SU-DHL-6 (cell line): ENCODE measurements around the gene PAQR6.
A peak's percentile ranks its signal among the peaks of the same experiment; 100 is the strongest.

Experiments used
- H2AFZ ChIP-seq: fragments of 200-600 bp; sonication (generic); 2 replicates; pipeline ENCODE4 v1.6.1; 2014; ENCODE audit warnings: low read depth, mild to moderate bottlenecking, moderate library complexity, mixed read lengths, antibody characterized with exemption, low read length; ENCODE audit not compliant: severe bottlenecking
- H3F3A ChIP-seq: fragments of 200-600 bp; shearing (Covaris generic); 2 replicates; pipeline ENCODE4 v1.6.0; 2016; ENCODE audit warnings: antibody characterized with exemption, mild to moderate bottlenecking; ENCODE audit not compliant: insufficient read depth
- H3K27ac ChIP-seq: fragments of 200-600 bp; sonication (generic); 2 replicates; pipeline ENCODE4 v1.5.1; 2016; ENCODE audit warnings: low read depth, mild to moderate bottlenecking, low read length, moderate library complexity, mixed read lengths
- H3K27me3 ChIP-seq: fragments of 200-600 bp; sonication (generic), shearing (Covaris generic); 2 replicates; pipeline ENCODE4 v1.6.0; 2014; ENCODE audit warnings: mild to moderate bottlenecking, low read length
- H3K36me3 ChIP-seq: fragments of 200-600 bp; sonication (generic); 2 replicates; pipeline ENCODE4 v1.6.1; 2014; ENCODE audit warnings: mild to moderate bottlenecking, low read length, mixed read lengths
- H3K4me2 ChIP-seq: fragments of 300-600, 200-600 bp; shearing (Covaris generic), sonication (generic); 2 replicates; pipeline ENCODE4 v1.6.0; 2014; ENCODE audit warnings: low read length, low read depth, mild to moderate bottlenecking; ENCODE audit not compliant: poor library complexity, severe bottlenecking
- H3K4me3 ChIP-seq: fragments of 200-600 bp; sonication (generic); 2 replicates; pipeline ENCODE4 v1.5.1; 2014; ENCODE audit warnings: antibody characterized with exemption, low read length, mild to moderate bottlenecking, mixed read lengths; ENCODE audit not compliant: insufficient read depth, poor library complexity, severe bottlenecking
- H3K79me2 ChIP-seq: fragments of 200-600 bp; sonication (generic); 2 replicates; pipeline ENCODE4 v1.6.1; 2014; ENCODE audit warnings: mild to moderate bottlenecking, low read length, moderate library complexity; ENCODE audit not compliant: insufficient read depth
- H3K9ac ChIP-seq: fragments of 200-600 bp; sonication (generic); 2 replicates; pipeline ENCODE4 v1.7.0; 2014; ENCODE audit warnings: mild to moderate bottlenecking, low read length
- H3K9me2 ChIP-seq: fragments of 200-600 bp; sonication (generic); replicated peaks from 2 replicates; pipeline ENCODE4 v1.6.1; 2014; ENCODE audit warnings: low read length; ENCODE audit not compliant: insufficient read depth
- H3K9me3 ChIP-seq: fragments of 200-600 bp; sonication (generic); 2 replicates; pipeline ENCODE4 v1.6.1; 2014; ENCODE audit warnings: low read length, mixed read lengths; ENCODE audit not compliant: insufficient read depth
- H4K20me1 ChIP-seq: fragments of 200-600 bp; sonication (generic); 2 replicates; pipeline ENCODE4 v1.6.1; 2014; ENCODE audit warnings: low read depth, mild to moderate bottlenecking, antibody characterized with exemption, low read length, moderate library complexity, mixed read lengths
- CTCF ChIP-seq: fragments of 200-600 bp; sonication (generic); IDR thresholded peaks from one replicate; pipeline ENCODE4 v1.5.1; 2017; ENCODE audit warnings: antibody characterized with exemption, mild to moderate bottlenecking, low read length, moderate library complexity; ENCODE audit not compliant: insufficient read depth, poor library complexity, severe bottlenecking
- EZH2phosphoT487 ChIP-seq: fragments of 200-600 bp; sonication (generic), shearing (Covaris generic); conservative IDR thresholded peaks from 2 replicates; pipeline ENCODE4 v1.6.1; 2018; ENCODE audit warnings: mild to moderate bottlenecking, antibody characterized with exemption, low read length, moderate library complexity, mixed read lengths

The PAQR6 gene

GRCh38 chr1:156229809-156230472 lies 17.9 kb downstream of the PAQR6 start:
- H3F3A ChIP-seq, result no peaks in the 10 kb centered on the region; the same call in 1 of the 2 replicates
- no peaks in the 10 kb centered on the region for H3K9me3 ChIP-seq
- H3K27ac ChIP-seq, result no peak overlapping the region
- no peaks in the 10 kb centered on the region for H4K20me1 ChIP-seq
- H3K27me3 ChIP-seq, result no peaks in the 10 kb centered on the region
- H2AFZ ChIP-seq, result no peak overlapping the region
- H3K36me3 ChIP-seq, result no peaks in the 10 kb centered on the region
- TF ChIP-seq EZH2phosphoT487, result no peak
- TF ChIP-seq CTCF, result no peak
- H3K79me2 ChIP-seq, result no peaks in the 10 kb centered on the region
- H3K9ac ChIP-seq, result no peak overlapping the region
- H3K4me2 ChIP-seq, result no peak overlapping the region
- H3K9me2 ChIP-seq, result no peaks in the 10 kb centered on the region
- no peak overlapping the region for H3K4me3 ChIP-seq

- Histone ChIP-seq H3K4me3 (no peak overlapping the region), H3K9me3 (no peaks in the 10 kb centered on the region), H3K27me3 (no peaks in the 10 kb centered on the region), H3K36me3 (0 out of 2 replicates have a peak, but pooled peaks cover 2% of the 10 kb centered on the region), H3F3A (peaks cover 4% of the 10 kb centered on the region; the same call in 1 of the 2 replicates), H4K20me1 (no peaks in the 10 kb centered on the region), H2AFZ (no peak overlapping the region), H3K9me2 (no peaks in the 10 kb centered on the region), H3K79me2 (no peaks in the 10 kb centered on the region), H3K9ac (no peak overlapping the region), H3K4me2 (no peak overlapping the region), H3K27ac (no peak overlapping the region)
- TF ChIP-seq CTCF (no peak), EZH2phosphoT487 (no peak)
Measured at GRCh38 chr1:156228501-156228900, 19.4 kb downstream of the PAQR6 start.

- no peaks in the 10 kb centered on the region for H3K9me2 ChIP-seq
- no peak overlapping the region for H2AFZ ChIP-seq
- 0 out of 2 replicates have a peak, but pooled peaks cover 2% of the 10 kb centered on the region for H3K36me3 ChIP-seq
- no peaks in the 10 kb centered on the region for H3K9me3 ChIP-seq
- H3F3A ChIP-seq, result peaks cover 4% of the 10 kb centered on the region; the same call in 1 of the 2 replicates
- H3K4me2 ChIP-seq, result no peak overlapping the region
- TF ChIP-seq EZH2phosphoT487 (no peak), CTCF (no peak)
- no peak overlapping the region for H3K9ac ChIP-seq
- peak overlapping the region; percentile 44 for H3K27ac ChIP-seq
- H3K4me3 ChIP-seq, result no peak overlapping the region
- no peaks in the 10 kb centered on the region for H3K79me2 ChIP-seq
- no peaks in the 10 kb centered on the region for H3K27me3 ChIP-seq
- H4K20me1 ChIP-seq, result no peaks in the 10 kb centered on the region
Measured at GRCh38 chr1:156226782-156227181, 21.1 kb downstream of the PAQR6 start.
